Neural progenitor cell (in vitro differentiated cells): ENCODE results near the gene FOXD3. TPM values are rescaled to one million over a fixed set of nuclear protein-coding genes. Genes with fewer than 3 reads are reported as not detected.

ENCODE experiments used
- DNase-seq: peaks from one replicate; pipeline ENCODE4 v3.0.0-alpha.2; 2016; ENCODE audit warnings: low spot score
- H2AFZ ChIP-seq: fragments of 200-600 bp; sonication (generic); replicated peaks from 2 replicates; pipeline ENCODE4 v1.6.1; 2016; ENCODE audit warnings: antibody characterized with exemption
- H3F3A ChIP-seq: fragments of 200-600 bp; sonication (generic); 2 replicates; pipeline ENCODE4 v1.6.1; 2016; ENCODE audit warnings: antibody characterized with exemption, low read depth
- H3K27ac ChIP-seq: fragments of 200-600 bp; sonication (generic); 2 replicates; pipeline ENCODE4 v1.5.1; 2016; ENCODE audit warnings: mild to moderate bottlenecking
- H3K27me3 ChIP-seq: fragments of 200-600 bp; sonication (generic); 2 replicates; pipeline ENCODE4 v1.6.1; 2016; ENCODE audit warnings: mild to moderate bottlenecking, moderate library complexity
- H3K36me3 ChIP-seq: fragments of 200-600 bp; sonication (generic); 2 replicates; pipeline ENCODE4 v1.5.1; 2016
- H3K4me1 ChIP-seq: fragments of 200-600 bp; sonication (generic); 2 replicates; pipeline ENCODE4 v1.6.1; 2016; ENCODE audit warnings: mixed run types
- H3K4me2 ChIP-seq: fragments of 200-600 bp; sonication (generic); 2 replicates; pipeline ENCODE4 v1.6.1; 2016
- H3K4me3 ChIP-seq: fragments of 200-600 bp; sonication (generic); 2 replicates; pipeline ENCODE4 v1.5.1; 2016
- H3K79me2 ChIP-seq: fragments of 200-600 bp; sonication (generic); 2 replicates; pipeline ENCODE4 v1.6.1; 2016; ENCODE audit warnings: low read depth
- H3K9ac ChIP-seq: fragments of 200-600 bp; sonication (generic); 2 replicates; pipeline ENCODE4 v1.6.1; 2016
- H3K9me3 ChIP-seq: fragments of 200-600 bp; sonication (generic); 2 replicates; pipeline ENCODE4 v1.5.1; 2016; ENCODE audit warnings: low read depth
- H4K20me1 ChIP-seq: fragments of 200-600 bp; sonication (generic); 2 replicates; pipeline ENCODE4 v1.6.1; 2016; ENCODE audit warnings: low read depth
- H3K27ac Mint-ChIP-seq: 3 replicates; pipeline ENCODE4 v1.8.0; 2021; ENCODE audit warnings: mixed read lengths
- H3K27me3 Mint-ChIP-seq: 2 replicates; pipeline ENCODE4 v1.8.0; 2022; ENCODE audit warnings: low read depth, mild to moderate bottlenecking, inconsistent platforms, moderate library complexity, mixed read lengths; ENCODE audit not compliant: insufficient read depth
- H3K36me3 Mint-ChIP-seq: 3 replicates; pipeline ENCODE4 v1.8.0; 2021; ENCODE audit warnings: mixed read lengths
- H3K4me1 Mint-ChIP-seq: 3 replicates; pipeline ENCODE4 v1.8.0; 2021; ENCODE audit warnings: mixed read lengths
- H3K4me3 Mint-ChIP-seq: 3 replicates; pipeline ENCODE4 v1.8.0; 2021; ENCODE audit warnings: mild to moderate bottlenecking, moderate library complexity, mixed read lengths
- H3K9me3 Mint-ChIP-seq: 3 replicates; pipeline ENCODE4 v1.8.0; 2020; ENCODE audit warnings: mixed read lengths
- EZH2 ChIP-seq: fragments of 200-600 bp; sonication (generic); IDR thresholded peaks from 2 replicates; pipeline ENCODE4 v1.6.1; 2017; ENCODE audit warnings: antibody characterized with exemption, mild to moderate bottlenecking, moderate library complexity
- EZH2phosphoT487 ChIP-seq: fragments of 200-600 bp; sonication (generic); IDR thresholded peaks from 2 replicates; pipeline ENCODE4 v1.6.1; 2017; ENCODE audit warnings: antibody characterized with exemption
- microRNA-seq: library from miRNA; unstranded; fragments of <30 nt; microRNA quantifications from one replicate; pipeline ENCODE4, GENCODE V29; 2016
- small RNA-seq: library from RNA; depleted of rRNA; stranded (forward); fragments of <200 nt; gene quantifications from one replicate; pipeline ENCODE3, GENCODE V24; 2015
- total RNA-seq: library from RNA; depleted of rRNA; stranded (reverse); fragments of >200 nt; gene quantifications from 2 replicates; pipeline ENCODE4 v1.2.3, GENCODE V29; 2015; ENCODE audit warnings: low replicate concordance
- TF ChIP-seq, protein P1 (sequence below): fragments of 200-600 bp; sonication (generic); IDR thresholded peaks from 2 replicates; pipeline ENCODE4 v1.5.1; 2017; ENCODE audit warnings: antibody characterized with exemption, mild to moderate bottlenecking

FOXD3 gene
- total RNA-seq, 1 donor from 2014 or later = 0.06 TPM

GRCh38 chr1:63367215-63368103 is 45.1 kb downstream of the FOXD3 start, which contains the start of gene ALG6:
ALG6 (plus strand) TSS chr1:63367627; CDS start chr1:63370978, 3,351 bp downstream.
- Mint-ChIP-seq H3K4me3 (peak within 1 kb of the TSS; percentile 97), H3K9me3 (no peaks in the 10 kb centered on the region), H3K27ac (peak within 1 kb of the TSS; percentile 75), H3K36me3 (peaks cover 5% of the 10 kb centered on the region), H3K27me3 (no peaks in the 10 kb centered on the region), H3K4me1 (peaks cover 14% of the 10 kb centered on the region)
- no peaks in the 10 kb centered on the region for H4K20me1 ChIP-seq
- peaks cover 11% of the 10 kb centered on the region for H3K27me3 ChIP-seq
- H2AFZ ChIP-seq = peak within 1 kb of the TSS; percentile 92
- H3K9ac ChIP-seq = peak within 1 kb of the TSS; percentile 46
- H3K4me3 ChIP-seq = peak within 1 kb of the TSS; percentile 77
- peaks cover 13% of the 10 kb centered on the region for H3K79me2 ChIP-seq
- no peak for TF ChIP-seq EZH2
- TF ChIP-seq, protein P1, sequence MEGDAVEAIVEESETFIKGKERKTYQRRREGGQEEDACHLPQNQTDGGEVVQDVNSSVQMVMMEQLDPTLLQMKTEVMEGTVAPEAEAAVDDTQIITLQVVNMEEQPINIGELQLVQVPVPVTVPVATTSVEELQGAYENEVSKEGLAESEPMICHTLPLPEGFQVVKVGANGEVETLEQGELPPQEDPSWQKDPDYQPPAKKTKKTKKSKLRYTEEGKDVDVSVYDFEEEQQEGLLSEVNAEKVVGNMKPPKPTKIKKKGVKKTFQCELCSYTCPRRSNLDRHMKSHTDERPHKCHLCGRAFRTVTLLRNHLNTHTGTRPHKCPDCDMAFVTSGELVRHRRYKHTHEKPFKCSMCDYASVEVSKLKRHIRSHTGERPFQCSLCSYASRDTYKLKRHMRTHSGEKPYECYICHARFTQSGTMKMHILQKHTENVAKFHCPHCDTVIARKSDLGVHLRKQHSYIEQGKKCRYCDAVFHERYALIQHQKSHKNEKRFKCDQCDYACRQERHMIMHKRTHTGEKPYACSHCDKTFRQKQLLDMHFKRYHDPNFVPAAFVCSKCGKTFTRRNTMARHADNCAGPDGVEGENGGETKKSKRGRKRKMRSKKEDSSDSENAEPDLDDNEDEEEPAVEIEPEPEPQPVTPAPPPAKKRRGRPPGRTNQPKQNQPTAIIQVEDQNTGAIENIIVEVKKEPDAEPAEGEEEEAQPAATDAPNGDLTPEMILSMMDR = no peak
- peaks cover 6% of the 10 kb centered on the region for H3F3A ChIP-seq
- H3K4me2 ChIP-seq = peak within 1 kb of the TSS; percentile 70
- H3K36me3 ChIP-seq = no peaks in the 10 kb centered on the region
- no peaks in the 10 kb centered on the region for H3K4me1 ChIP-seq
- H3K27ac ChIP-seq = no peak within 1 kb of the TSS
- peak; percentile 99 for DNase-seq
- H3K9me3 ChIP-seq = no peaks in the 10 kb centered on the region

GRCh38 chr1:63368131-63368530 is 45.8 kb downstream of the FOXD3 start:
- no peaks in the 10 kb centered on the region for H4K20me1 ChIP-seq
- Mint-ChIP-seq H3K36me3 (peaks cover 5% of the 10 kb centered on the region), H3K4me3 (peak overlapping the region; percentile 97), H3K27ac (peak overlapping the region; percentile 75), H3K4me1 (peaks cover 14% of the 10 kb centered on the region), H3K9me3 (no peaks in the 10 kb centered on the region), H3K27me3 (no peaks in the 10 kb centered on the region)
- H3K36me3 ChIP-seq = no peaks in the 10 kb centered on the region
- no peak for DNase-seq
- peak overlapping the region; percentile 77 for H3K4me3 ChIP-seq
- H3K79me2 ChIP-seq = peaks cover 13% of the 10 kb centered on the region
- peaks cover 6% of the 10 kb centered on the region for H3F3A ChIP-seq
- peaks cover 11% of the 10 kb centered on the region for H3K27me3 ChIP-seq
- H3K27ac ChIP-seq = no peak overlapping the region
- H3K9me3 ChIP-seq = no peaks in the 10 kb centered on the region
- H3K4me2 ChIP-seq = peak overlapping the region; percentile 68
- H3K9ac ChIP-seq = no peak overlapping the region
- no peaks in the 10 kb centered on the region for H3K4me1 ChIP-seq
- TF ChIP-seq EZH2phosphoT487 = no peak
- TF ChIP-seq, protein P1 = no peak
- no peak for TF ChIP-seq EZH2
- peak overlapping the region; percentile 92 for H2AFZ ChIP-seq

Small RNA genes within 50 kb of the gene (microRNA-seq; reads per million reads assigned to microRNA genes)
- gene MIR6068 = not detected

Small RNA genes within 50 kb of the gene (small RNA-seq; reads per million reads assigned to genes)
- gene MIR6068 (not detected), gene RF00019 (not detected)

Other genes with a start within 250 kb of the FOXD3 start
- 29.1 and 41.7 TPM in 2 replicates for gene ALG6, start 45.1 kb downstream of the FOXD3 start, total RNA-seq
- gene ITGB3BP, start 200.7 kb downstream of the FOXD3 start, total RNA-seq = 76.5 and 110 TPM in 2 replicates
- 10.2 and 20.4 TPM in 2 replicates for gene EFCAB7, start 201.0 kb downstream of the FOXD3 start, total RNA-seq